MCF 10A (cell line): ENCODE data around the gene MYLK. TPM values are rescaled to one million over a fixed set of nuclear protein-coding genes. Genes with fewer than 3 reads are reported as not detected.
"Not testable (repeated sequence)": the region's sequence is repeated elsewhere in the genome, so short reads cannot be mapped to it uniquely, and the experiment has no call there.

Experiments used
- BruUV-seq: library from RNA; stranded (reverse); fragments of 400-500 nt; replicated peaks from 2 replicates; lab custom pipeline; 2021; lab: Mats Ljungman, UMichigan
- CTCF ChIA-PET: fragments of 300-600 bp; sonication (Branson Sonifier 250); formaldehyde crosslinking; extraction: SDS; loops from one replicate; lab custom pipeline; 2021; ENCODE audit warnings: antibody characterized with exemption, inconsistent platforms; lab: Yijun Ruan, JAX
- POLR2A ChIA-PET: fragments of 300-600, 350-650 bp; sonication (Branson Sonifier 250); formaldehyde crosslinking; extraction: SDS; loops from one replicate; lab custom pipeline; 2020; ENCODE audit warnings: antibody characterized with exemption, inconsistent platforms; lab: Yijun Ruan, JAX
- DNase-seq: peaks from one replicate; pipeline ENCODE4 v3.0.0-alpha.2; 2018; ENCODE audit not compliant: unreplicated experiment
- H3K27ac Mint-ChIP-seq: one replicate; pipeline ENCODE4 v1.8.0; 2022; ENCODE audit warnings: mild to moderate bottlenecking, low read depth, mixed read lengths; ENCODE audit not compliant: unreplicated experiment
- H3K27me3 Mint-ChIP-seq: one replicate; pipeline ENCODE4 v1.8.0; 2022; ENCODE audit warnings: mixed read lengths; ENCODE audit not compliant: insufficient read depth, unreplicated experiment
- H3K36me3 Mint-ChIP-seq: one replicate; pipeline ENCODE4 v1.8.0; 2022; ENCODE audit warnings: mild to moderate bottlenecking, moderate library complexity, mixed read lengths; ENCODE audit not compliant: insufficient read depth, unreplicated experiment
- H3K4me1 Mint-ChIP-seq: one replicate; pipeline ENCODE4 v1.8.0; 2022; ENCODE audit warnings: mixed read lengths; ENCODE audit not compliant: insufficient read depth, unreplicated experiment
- H3K4me3 Mint-ChIP-seq: one replicate; pipeline ENCODE4 v1.8.0; 2022; ENCODE audit warnings: mild to moderate bottlenecking, moderate library complexity, mixed read lengths; ENCODE audit not compliant: unreplicated experiment
- H3K9me3 Mint-ChIP-seq: one replicate; pipeline ENCODE4 v1.8.0; 2022; ENCODE audit warnings: mixed read lengths; ENCODE audit not compliant: unreplicated experiment
- intact Hi-C: fragments of 100-400 bp; cut with micrococcal nuclease; formaldehyde crosslinking; loops from 2 replicates; pipeline ENCODE4 v1.14.1; 2022
- total RNA-seq: library from RNA; stranded (reverse); gene quantifications from 2 replicates; pipeline ENCODE4 v1.2.3, GENCODE V29; 2022
- TF ChIP-seq, protein P1 (sequence below): fragments of 200-600 bp; IDR thresholded peaks from one replicate; pipeline ENCODE4 v1.8.0; 2022; ENCODE audit warnings: antibody characterized with exemption, mild to moderate bottlenecking; ENCODE audit not compliant: unreplicated experiment

The MYLK gene
- total RNA-seq, 1 experiment from 2014 or later = 2.3 TPM

DNA sequence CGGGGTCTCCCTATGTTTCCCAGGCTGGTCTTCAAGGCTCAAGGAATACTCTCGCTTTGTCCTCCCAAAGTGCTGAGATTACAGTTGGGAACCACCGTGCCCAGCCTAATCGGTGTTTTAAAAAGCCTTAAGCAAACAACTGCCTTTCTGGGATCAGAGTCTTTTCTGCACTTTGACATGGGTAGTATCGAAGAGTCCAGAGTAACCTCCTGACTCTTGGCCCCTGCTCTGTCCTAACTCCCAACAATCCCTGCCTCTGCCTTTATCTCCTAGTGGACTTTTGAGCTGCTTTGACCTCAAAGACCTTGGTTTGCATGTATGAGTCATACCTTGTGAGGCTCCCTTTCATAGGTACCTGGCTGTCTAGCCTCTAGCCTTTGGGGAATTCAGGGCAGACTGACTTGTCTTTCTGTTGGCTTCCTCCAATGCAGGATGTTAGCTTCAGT, 278.3 kb downstream of the MYLK start:
- Mint-ChIP-seq H3K9me3 (no peaks in the 10 kb centered on the region), H3K4me1 (peaks cover 31% of the 10 kb centered on the region), H3K36me3 (no peaks in the 10 kb centered on the region), H3K27ac (peak overlapping the region; percentile 96), H3K4me3 (peak overlapping the region; percentile 47), H3K27me3 (no peaks in the 10 kb centered on the region)
- intact Hi-C loops = loop anchor here (1.0 kb wide), 1 partner anchor 21 kb away; the partner anchor contains the start of gene HACD2
- peak; percentile 82 for DNase-seq
- TF ChIP-seq, protein P1, sequence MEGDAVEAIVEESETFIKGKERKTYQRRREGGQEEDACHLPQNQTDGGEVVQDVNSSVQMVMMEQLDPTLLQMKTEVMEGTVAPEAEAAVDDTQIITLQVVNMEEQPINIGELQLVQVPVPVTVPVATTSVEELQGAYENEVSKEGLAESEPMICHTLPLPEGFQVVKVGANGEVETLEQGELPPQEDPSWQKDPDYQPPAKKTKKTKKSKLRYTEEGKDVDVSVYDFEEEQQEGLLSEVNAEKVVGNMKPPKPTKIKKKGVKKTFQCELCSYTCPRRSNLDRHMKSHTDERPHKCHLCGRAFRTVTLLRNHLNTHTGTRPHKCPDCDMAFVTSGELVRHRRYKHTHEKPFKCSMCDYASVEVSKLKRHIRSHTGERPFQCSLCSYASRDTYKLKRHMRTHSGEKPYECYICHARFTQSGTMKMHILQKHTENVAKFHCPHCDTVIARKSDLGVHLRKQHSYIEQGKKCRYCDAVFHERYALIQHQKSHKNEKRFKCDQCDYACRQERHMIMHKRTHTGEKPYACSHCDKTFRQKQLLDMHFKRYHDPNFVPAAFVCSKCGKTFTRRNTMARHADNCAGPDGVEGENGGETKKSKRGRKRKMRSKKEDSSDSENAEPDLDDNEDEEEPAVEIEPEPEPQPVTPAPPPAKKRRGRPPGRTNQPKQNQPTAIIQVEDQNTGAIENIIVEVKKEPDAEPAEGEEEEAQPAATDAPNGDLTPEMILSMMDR = no peak
- BruUV-seq = no TSS peak
- CTCF ChIA-PET = interaction anchor here (0.6 to 1.8 kb wide), 5 partner anchors 13 to 122 kb away, joined by 3 to 9 read pairs (median 5); partner anchors contain the start of gene HACD2
- POLR2A ChIA-PET = interaction anchor here (0.6 to 9.3 kb wide), 8 partner anchors 8 to 539 kb away, joined by 3 to 381 read pairs (median 4); partner anchors contain the start of gene HACD2

GRCh38 chr3:123603153-123603552, 281.0 kb downstream of the MYLK start:
- BruUV-seq, H3K27ac Mint-ChIP-seq, intact Hi-C loops, H3K27me3 Mint-ChIP-seq, DNase-seq, H3K4me3 Mint-ChIP-seq, H3K9me3 Mint-ChIP-seq: not testable (repeated sequence)
- Mint-ChIP-seq H3K4me1 (peaks cover 42% of the 10 kb centered on the region), H3K36me3 (peaks cover 16% of the 10 kb centered on the region)
- ChIA-PET CTCF (interaction anchor here (0.6 to 1.5 kb wide), 6 partner anchors 15 to 948 kb away, joined by 3 to 8 read pairs (median 4); no protein-coding TSS in a partner anchor), POLR2A (interaction anchor here (1.1 to 9.3 kb wide), 4 partner anchors 13 to 20 kb away, joined by 3 to 381 read pairs (median 22); partner anchors contain the start of gene HACD2)

DNA sequence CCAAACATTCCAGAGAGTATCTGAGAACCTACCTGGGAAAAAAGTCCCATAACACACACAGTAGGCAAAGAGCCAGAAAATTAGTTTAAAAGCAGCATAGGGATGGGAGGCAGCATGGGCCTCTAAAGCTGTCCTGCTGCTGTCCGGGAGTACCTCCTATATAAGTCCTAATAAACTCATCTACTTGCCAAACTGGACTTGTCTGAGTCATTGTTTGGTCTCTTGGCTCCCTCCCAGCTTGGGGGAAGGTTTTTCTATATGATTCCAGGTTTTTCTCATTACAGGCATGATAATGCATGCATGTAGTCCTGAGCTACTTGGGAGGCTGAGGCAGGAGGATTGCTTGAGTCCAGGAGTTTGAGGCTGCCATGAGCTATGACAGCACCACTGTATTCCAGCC, 281.8 kb downstream of the MYLK start:
- TF ChIP-seq, protein P1 = no peak
- peaks cover 16% of the 10 kb centered on the region for H3K36me3 Mint-ChIP-seq
- no peaks in the 10 kb centered on the region for H3K27me3 Mint-ChIP-seq
- ChIA-PET CTCF (interaction anchor here (0.6 to 1.5 kb wide), 6 partner anchors 13 to 1318 kb away, joined by 3 to 8 read pairs (median 4); no protein-coding TSS in a partner anchor), POLR2A (interaction anchor here (0.7 to 9.3 kb wide), 7 partner anchors 13 to 50 kb away, joined by 3 to 381 read pairs (median 4); partner anchors contain the start of gene HACD2)
- peaks cover 42% of the 10 kb centered on the region for H3K4me1 Mint-ChIP-seq
- intact Hi-C loops = loop anchor here (1.0 kb wide), 1 partner anchor 16 kb away; no protein-coding TSS in a partner anchor
- H3K9me3 Mint-ChIP-seq = no peaks in the 10 kb centered on the region
- DNase-seq = peak; percentile 96
- H3K4me3 Mint-ChIP-seq = peak overlapping the region; percentile 23
- H3K27ac Mint-ChIP-seq = no peak overlapping the region
- BruUV-seq = no TSS peak

DNA sequence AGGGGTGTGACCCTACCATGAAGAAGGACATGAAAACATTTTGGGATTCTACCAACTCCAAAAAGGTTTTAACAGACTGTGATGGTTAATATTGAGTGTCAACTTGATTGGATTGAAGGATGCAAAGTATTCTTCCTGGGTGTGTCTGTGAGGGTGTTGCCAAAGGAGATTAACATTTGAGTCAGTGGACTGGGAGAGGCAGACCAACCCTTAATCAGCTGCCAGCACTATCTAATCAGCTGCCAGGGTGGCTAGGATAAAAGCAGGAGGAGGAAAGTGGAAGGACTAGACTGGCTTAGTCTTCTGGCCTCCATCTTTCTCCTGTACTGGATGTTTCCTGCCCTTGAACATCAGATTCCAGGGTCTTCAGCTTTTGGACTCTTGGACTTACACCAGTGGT, 283.3 kb downstream of the MYLK start:
- not testable (repeated sequence) for DNase-seq
- POLR2A ChIA-PET = interaction anchor here (1.9 to 9.3 kb wide), 4 partner anchors 16 to 42 kb away, joined by 4 to 381 read pairs (median 22); partner anchors contain the start of gene HACD2
- H3K4me1 Mint-ChIP-seq = peaks cover 35% of the 10 kb centered on the region

GRCh38 chr3:123597561-123597960, 286.6 kb downstream of the MYLK start:
- ChIA-PET CTCF (no interaction called here), POLR2A (interaction anchor here (1.2 to 3.5 kb wide), 2 partner anchors 9 to 12 kb away, joined by 3 to 44 read pairs; partner anchors contain the start of gene HACD2)
- no peak for DNase-seq
- H3K4me3 Mint-ChIP-seq = no peak overlapping the region
- H3K4me1 Mint-ChIP-seq = peaks cover 38% of the 10 kb centered on the region
- TF ChIP-seq, protein P1 = no peak
- H3K36me3 Mint-ChIP-seq = peaks cover 16% of the 10 kb centered on the region
- no peak overlapping the region for H3K27ac Mint-ChIP-seq
- H3K27me3 Mint-ChIP-seq = no peaks in the 10 kb centered on the region
- no peaks in the 10 kb centered on the region for H3K9me3 Mint-ChIP-seq
- no TSS peak for BruUV-seq
- intact Hi-C loops = no loop called here

More for the DNA sequence above, 283.3 kb downstream of the MYLK start:
- H3K9me3 Mint-ChIP-seq, H3K27me3 Mint-ChIP-seq, BruUV-seq, H3K4me3 Mint-ChIP-seq, intact Hi-C loops: not testable (repeated sequence)
- H3K27ac Mint-ChIP-seq = peak overlapping the region; percentile 95
- CTCF ChIA-PET = interaction anchor here (0.6 to 1.4 kb wide), 3 partner anchors 12 to 66 kb away, joined by 3 to 5 read pairs (median 3); no protein-coding TSS in a partner anchor
- H3K36me3 Mint-ChIP-seq = peaks cover 16% of the 10 kb centered on the region
